ENCODE results near the gene ADCY2.

- TF ChIP-seq CTCF (conservative IDR thresholded peaks at IDR 0.05; ENCODE audit: low read depth, low read length) = no peak
- TF ChIP-seq EZH2 (IDR thresholded peaks at IDR 0.05; ENCODE audit: borderline replicate concordance, low read depth, low read length, poor library complexity, severe bottlenecking) = no peak
Observed at GRCh38 chr5:7434914-7435313, 39.0 kb downstream of the ADCY2 start.
